GM12878 (cell line): ENCODE results near the gene KCNA5. TPM values are rescaled to one million over a fixed set of nuclear protein-coding genes. Genes with fewer than 3 reads are reported as not detected.

Experiments
- CHD2 ChIP-seq: IDR thresholded peaks from 2 replicates; pipeline ENCODE4 v1.6.1; 2011; ENCODE audit warnings: low read depth, low read length, improper control_type of control experiment, borderline replicate concordance
- IKZF1 ChIP-seq: fragments of 450-650 bp; conservative IDR thresholded peaks from 2 replicates; pipeline ENCODE4 v1.6.1; 2017; ENCODE audit warnings: antibody characterized with exemption, mild to moderate bottlenecking
- NR2C2 ChIP-seq: IDR thresholded peaks from 2 replicates; pipeline ENCODE4 v1.6.1; 2011; ENCODE audit warnings: borderline replicate concordance, low read depth; ENCODE audit not compliant: control insufficient read depth, insufficient read length
- POLR2AphosphoS5 ChIP-seq: IDR thresholded peaks from 2 replicates; pipeline ENCODE4 v1.6.1; 2011; ENCODE audit warnings: mild to moderate bottlenecking, low read length, inconsistent platforms
- PRDM15 ChIP-seq: fragments of 450-650 bp; formaldehyde crosslinking; IDR thresholded peaks from 2 replicates; pipeline ENCODE4 v1.4.0; 2020; ENCODE audit warnings: mild to moderate bottlenecking, moderate library complexity
- RBBP5 ChIP-seq: fragments of 200-600 bp; sonication (generic); conservative IDR thresholded peaks from 2 replicates; pipeline ENCODE4 v1.6.1; 2016
- TARDBP ChIP-seq: IDR thresholded peaks from 2 replicates; pipeline ENCODE4 v1.6.1; 2016; ENCODE audit warnings: borderline replicate concordance
- ZNF207 ChIP-seq: fragments of 450-650 bp; IDR thresholded peaks from 2 replicates; pipeline ENCODE4 v1.6.1; 2014; ENCODE audit warnings: antibody characterized with exemption, mild to moderate bottlenecking, borderline replicate concordance
- ZNF687 ChIP-seq: fragments of 450-650 bp; IDR thresholded peaks from 2 replicates; pipeline ENCODE4 v1.6.1; 2017; ENCODE audit warnings: mild to moderate bottlenecking, moderate library complexity
- ZSCAN29 ChIP-seq: fragments of 450-650 bp; IDR thresholded peaks from 2 replicates; pipeline ENCODE4 v1.6.1; 2017; ENCODE audit warnings: mild to moderate bottlenecking, moderate library complexity
- polyA plus RNA-seq, 11 experiments: library from polyadenylated mRNA; depleted of rRNA in 4 of 11; unstranded in 6 of 11; stranded (reverse) in 5 of 11; fragments of >200 nt; fragmentation: Nextera tagmentation in 4 of 11; fragmentation: Illumina TruSeq in 1 of 11; extraction: Ambion mirVana in 4 of 11; extraction: Trizol in 1 of 11; gene quantifications; 1 replicate in 1 of 11; 2 replicates in 10 of 11; pipeline versions ENCODE4 v1.2.1 to v1.2.3, GENCODE V29; 2011 to 2016; ENCODE audit warnings: inconsistent platforms in 2 of 11, missing spikeins in 2 of 11, low read depth in 1 of 11
- total RNA-seq, 4 experiments: library from RNA; depleted of rRNA in 3 of 4; stranded (reverse); fragments of >200 nt in 3 of 4; fragmentation: Illumina TruSeq in 1 of 4; extraction: Trizol in 1 of 4; gene quantifications; 2 replicates each; pipeline versions ENCODE4 v1.2.1 to v1.2.3, GENCODE V29; 2013 to 2021

The KCNA5 gene
- total and polyA plus RNA-seq, 10 of the 15 experiments (the other 5 are each of a cell fraction or from before 2014, with no cell fraction given) = 0.11 to 0.56 (median 0.19) TPM; not detected in 4

- TF ChIP-seq PRDM15 (no peak), ZNF207 (no peak), ZNF687 (no peak), ZSCAN29 (no peak), CHD2 (no peak), RBBP5 (no peak), NR2C2 (no peak), POLR2AphosphoS5 (no peak), TARDBP (no peak), IKZF1 (no peak)
Observed at GRCh38 chr12:5037795-5038357, 5.8 kb upstream of the KCNA5 start (continued).
